Neural progenitor cell (in vitro differentiated cells): ENCODE measurements around the gene CLDN18.

ENCODE experiments used
- CTCF ChIP-seq: fragments of 200-600 bp; sonication (generic); IDR thresholded peaks from 2 replicates; pipeline ENCODE4 v1.5.1; 2017; ENCODE audit warnings: antibody characterized with exemption, mild to moderate bottlenecking
- EZH2phosphoT487 ChIP-seq: fragments of 200-600 bp; sonication (generic); IDR thresholded peaks from 2 replicates; pipeline ENCODE4 v1.6.1; 2017; ENCODE audit warnings: antibody characterized with exemption

GRCh38 chr3:137963463-137963862 lies 46.5 kb upstream of the CLDN18 start:
- TF ChIP-seq EZH2phosphoT487: no peak
- no peak for TF ChIP-seq CTCF
